Cerebellar nuclear complex (tissue), 1 donor: ENCODE measurements around the gene DIPK1A.

Experiments
- DNase-seq, 2 experiments: peaks; one replicate each; lab custom pipeline; 2025; lab: John Stamatoyannopoulos, UW

DIPK1A gene

GRCh38 chr1:92839442-92839841 lies 121.8 kb downstream of the DIPK1A start:
- DNase-seq = no peak

- no peak for DNase-seq
These were observed 122.7 kb downstream of the DIPK1A start for GRCh38 chr1:92838519-92838918.

DNA sequence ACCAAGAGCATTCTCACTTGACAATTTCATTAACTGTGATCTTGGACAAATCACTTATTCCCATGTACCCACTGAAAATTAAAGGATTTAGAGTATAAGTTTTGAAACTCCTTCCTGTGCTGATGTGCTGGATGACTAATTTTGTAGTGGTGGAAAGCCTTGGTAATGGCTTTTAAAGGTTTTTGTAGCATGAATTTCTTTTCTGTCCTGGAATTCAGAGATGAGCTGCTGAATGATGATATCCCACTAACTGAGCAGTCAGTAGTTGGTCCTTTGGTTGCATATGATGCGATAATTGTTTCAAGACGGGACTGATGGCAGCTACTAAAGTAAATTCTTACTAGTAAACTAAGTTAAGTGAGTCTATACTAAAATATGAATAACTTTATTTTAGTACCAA lies 124.2 kb downstream of the DIPK1A start:
- DNase-seq = no peak

DNA sequence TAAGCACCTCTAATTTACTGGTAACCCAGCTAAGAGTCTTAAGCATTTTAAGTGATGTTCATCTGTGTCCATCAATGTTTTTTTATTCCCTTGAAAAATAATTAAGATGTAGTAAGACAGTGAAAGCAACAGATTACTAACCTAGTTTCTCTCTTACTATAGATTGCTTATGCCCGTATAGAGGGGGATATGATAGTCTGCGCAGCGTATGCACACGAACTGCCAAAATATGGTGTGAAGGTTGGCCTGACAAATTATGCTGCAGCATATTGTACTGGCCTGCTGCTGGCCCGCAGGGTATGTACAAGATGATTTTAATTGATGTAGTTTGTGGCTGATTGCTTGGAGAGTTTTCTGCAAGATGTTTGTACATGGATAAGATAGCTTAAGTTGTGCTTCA lies 126.6 kb downstream of the DIPK1A start:
- DNase-seq = no peak

DNA sequence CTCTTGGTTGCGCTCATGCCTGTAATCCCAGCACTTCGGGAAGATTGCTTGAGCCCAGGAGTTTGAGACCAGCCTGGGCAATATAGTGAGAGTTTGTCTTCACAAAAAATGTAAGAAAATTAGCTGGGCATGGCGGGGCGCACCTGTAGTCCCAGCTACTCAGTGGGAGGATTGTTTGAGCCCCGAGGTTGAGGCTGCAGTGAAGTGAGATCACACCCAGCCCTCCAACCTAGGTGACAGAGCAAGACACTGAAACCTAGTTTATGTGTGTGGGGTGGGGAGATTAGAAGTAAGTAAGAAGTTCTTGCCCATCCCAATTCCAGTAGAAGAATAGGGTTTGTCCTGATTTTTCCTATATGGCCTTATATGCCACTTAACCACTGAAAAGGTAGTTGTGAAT lies 127.4 kb downstream of the DIPK1A start:
- DNase-seq = no peak

DNA sequence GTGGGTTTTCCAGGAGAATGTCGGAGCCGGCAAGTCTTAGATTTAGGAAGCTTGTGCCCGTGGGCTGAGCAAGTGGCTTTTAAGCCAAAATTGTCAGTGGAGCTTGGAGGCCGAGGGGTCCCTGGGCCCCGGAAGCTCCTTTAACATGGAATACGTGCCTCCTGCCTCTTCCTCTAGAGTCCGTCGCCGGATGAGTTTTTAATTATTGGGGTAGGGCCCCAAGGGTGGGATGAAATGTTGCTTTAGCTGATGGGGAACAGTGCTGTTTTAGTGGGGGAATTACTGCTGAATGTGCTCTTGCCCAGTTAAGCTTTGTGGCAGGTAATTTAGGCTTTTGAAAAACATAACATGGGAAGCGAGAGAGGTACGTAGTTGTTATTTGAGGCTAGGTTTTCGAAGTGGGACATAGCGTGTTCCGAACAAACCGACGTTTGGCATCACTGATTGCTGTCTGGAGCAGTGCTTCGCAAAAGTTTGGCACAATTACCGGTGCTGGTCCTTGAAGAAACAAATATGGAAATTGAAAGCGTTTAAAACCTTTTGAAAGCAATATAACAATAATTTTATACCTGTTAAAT lies 128.6 kb downstream of the DIPK1A start:
- DNase-seq = no peak

- DNase-seq = peak in 1 of 2 experiments; percentile 71
These were observed 129.3 kb downstream of the DIPK1A start, which contains the start of gene RPL5 for GRCh38 chr1:92831762-92832536. Gene RPL5, plus strand, starts transcription at chr1:92832040. Its CDS starts 75 bp downstream, at chr1:92832115.

- DNase-seq = no peak
These were observed 129.9 kb downstream of the DIPK1A start for GRCh38 chr1:92831368-92831761.

DNA sequence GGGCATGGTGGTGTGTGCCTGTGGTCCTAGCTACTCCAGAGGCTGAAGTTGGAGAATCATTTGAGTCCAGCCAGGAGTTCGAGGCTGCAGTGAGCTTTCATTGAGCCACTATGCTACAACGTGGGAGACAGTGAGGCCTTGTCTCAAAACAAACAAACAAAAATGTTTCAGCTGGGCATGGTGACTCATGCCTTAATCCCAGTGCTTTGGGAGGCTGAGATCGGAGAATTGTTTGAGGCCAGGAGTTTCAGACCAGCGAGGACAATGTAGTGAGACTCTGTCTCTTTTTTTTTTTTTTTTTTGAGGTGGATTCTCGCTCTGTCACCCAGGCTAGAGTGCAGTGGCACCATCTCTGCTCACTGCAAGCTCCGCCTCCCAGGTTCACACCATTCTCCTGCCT lies 134.5 kb downstream of the DIPK1A start:
- no peak for DNase-seq

- DNase-seq = no peak
These were observed 138.4 kb downstream of the DIPK1A start for GRCh38 chr1:92822879-92823278.

DNA sequence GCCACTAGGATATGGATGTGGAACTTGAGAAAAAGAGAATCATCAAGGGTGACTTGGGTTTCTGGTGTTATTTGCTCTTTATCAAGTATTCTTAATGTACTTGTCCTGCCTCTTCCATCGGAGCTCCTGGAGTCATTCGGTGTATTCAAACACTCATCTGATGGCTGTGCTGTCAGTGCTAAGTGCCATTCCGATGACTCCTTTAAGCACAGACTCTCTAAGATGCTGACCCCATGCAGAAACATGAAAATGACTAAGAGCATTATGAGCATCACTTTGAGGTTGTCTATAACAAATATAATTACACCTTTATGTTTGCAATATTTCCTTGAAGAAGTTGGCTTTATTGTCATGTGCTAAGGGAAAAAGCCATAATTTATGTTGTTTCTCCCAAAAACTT lies 140.7 kb downstream of the DIPK1A start:
- DNase-seq = no peak

DNA sequence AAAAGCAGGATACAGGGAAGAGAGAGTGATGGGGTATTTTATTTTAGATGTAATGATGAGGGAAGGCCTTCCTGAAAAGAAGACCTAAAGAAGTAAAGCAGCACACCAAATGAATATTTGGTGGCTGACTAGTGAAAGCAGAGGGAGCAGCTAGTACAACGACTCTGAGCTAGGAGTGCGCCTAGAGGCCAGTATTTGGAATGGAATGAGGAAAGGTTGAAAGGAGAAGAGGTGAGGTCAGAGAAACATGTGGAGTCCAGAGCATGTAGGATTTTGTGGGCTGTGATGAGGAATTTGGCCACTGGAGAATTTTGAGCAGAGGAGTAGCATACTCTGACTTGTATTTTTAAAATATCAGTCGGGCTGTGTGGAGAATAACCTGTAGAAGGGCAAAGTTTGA lies 141.2 kb downstream of the DIPK1A start:
- no peak for DNase-seq

DNA sequence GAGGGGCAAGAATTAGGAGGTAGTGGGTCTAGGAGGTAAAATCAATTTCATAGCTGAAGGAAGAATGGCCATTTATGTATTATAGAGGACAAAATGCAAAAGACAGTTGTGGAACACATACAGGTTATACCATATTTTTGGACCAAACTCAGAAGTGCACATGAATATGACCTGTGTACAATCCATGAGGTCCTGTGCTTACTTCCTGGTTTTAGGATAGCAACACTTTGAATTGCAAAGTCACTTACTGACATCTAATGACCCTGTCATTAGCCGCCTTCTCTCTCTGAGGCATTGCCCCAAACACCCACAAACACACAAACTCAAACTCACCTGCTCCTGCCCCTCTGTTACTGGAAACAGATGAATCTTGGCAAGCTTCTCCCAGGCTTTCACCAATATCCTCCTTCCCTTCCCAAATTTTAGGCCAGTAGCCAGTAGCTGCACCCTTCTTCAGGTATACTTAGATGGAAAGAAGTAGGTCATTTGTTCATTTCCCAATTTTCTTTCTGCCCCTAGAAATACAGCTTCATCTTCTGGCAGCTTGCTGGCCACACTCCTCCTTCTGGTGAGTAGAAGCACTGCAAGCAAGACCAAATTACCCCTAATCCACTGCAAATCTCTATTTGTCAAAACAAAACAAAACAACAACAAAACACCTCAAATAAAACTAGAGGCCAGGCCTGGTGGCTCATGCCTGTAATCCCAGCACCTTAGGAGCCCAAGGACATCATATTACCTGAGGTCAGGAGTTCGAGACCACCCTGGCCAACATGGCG lies 143.1 kb downstream of the DIPK1A start:
- no peak for DNase-seq

GRCh38 chr1:92817137-92817697 lies 144.0 kb downstream of the DIPK1A start:
- DNase-seq = no peak

DNA sequence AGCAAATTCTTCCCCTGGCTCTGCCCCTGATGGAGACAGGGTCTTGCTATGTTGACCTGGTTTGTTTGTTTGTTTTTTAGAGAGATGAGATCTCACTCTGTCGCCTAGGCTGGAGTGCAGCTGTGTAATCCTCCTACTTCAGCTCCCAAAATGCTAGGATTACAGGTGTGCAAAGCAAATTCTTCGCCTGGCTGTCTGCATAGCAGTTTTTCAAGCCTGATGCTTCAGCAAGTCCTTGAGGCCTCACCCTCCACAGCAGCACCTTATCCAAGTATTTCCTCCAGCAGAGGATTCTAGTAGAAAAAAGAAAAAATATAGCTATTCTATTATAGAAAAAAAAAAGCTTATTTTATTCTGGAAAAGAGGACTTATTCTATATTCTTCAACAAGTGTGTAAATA lies 144.5 kb downstream of the DIPK1A start:
- no peak for DNase-seq

GRCh38 chr1:92808381-92808780 lies 152.9 kb downstream of the DIPK1A start:
- no peak for DNase-seq

DNA sequence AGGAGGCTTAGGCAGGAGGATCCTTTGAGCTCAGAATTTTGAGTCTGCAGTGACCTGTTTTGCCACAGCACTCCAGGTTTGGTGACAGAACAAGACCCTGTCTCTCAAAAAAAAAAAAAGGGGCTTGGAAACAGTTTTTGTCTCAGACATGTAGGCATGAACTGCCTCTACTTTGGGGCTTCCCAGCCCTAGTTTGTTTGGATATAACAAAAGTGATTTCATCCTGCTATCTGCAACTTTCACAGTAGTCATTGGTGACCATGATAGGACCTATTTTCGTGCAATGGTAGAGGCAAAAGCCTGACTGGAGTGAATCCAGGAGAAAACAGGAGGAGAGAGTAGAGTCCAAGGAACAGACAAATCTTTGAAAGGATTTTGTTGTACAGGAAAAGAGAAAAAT lies 156.0 kb downstream of the DIPK1A start:
- no peak for DNase-seq

- no peak for DNase-seq
These were observed 156.5 kb downstream of the DIPK1A start for GRCh38 chr1:92804721-92805201.

- DNase-seq = no peak
These were observed 157.9 kb downstream of the DIPK1A start for GRCh38 chr1:92803140-92803887.

GRCh38 chr1:92797961-92798360 lies 163.3 kb downstream of the DIPK1A start:
- no peak for DNase-seq

DNA sequence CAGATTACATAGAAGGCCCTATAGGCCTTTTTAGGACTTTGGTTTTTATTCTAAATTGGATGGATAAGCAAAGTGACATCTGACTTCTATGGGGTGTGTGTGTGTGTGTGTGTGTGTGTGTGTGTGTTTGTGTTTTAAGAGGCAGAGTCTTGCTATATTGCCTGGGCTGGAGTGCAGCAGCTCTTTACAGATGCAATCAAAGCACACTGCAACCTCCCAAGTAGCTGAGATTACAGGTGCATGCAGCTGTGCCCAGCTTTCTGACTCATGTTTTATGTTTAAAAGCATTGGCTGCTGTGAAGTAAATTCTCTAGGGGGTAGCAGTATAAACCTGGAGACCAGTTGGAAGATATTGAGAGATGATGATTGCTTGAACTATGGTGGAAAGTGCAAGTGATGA lies 164.0 kb downstream of the DIPK1A start:
- no peak for DNase-seq

GRCh38 chr1:92795166-92795565 lies 166.1 kb downstream of the DIPK1A start:
- DNase-seq = no peak
